ENCODE results near the gene PRPF38B. TPM values are rescaled to one million over a fixed set of nuclear protein-coding genes. Genes with fewer than 3 reads are reported as not detected.

PRPF38B gene
- total and polyA plus RNA-seq, 10 donors = 28.7 to 84.8 (median 55.8) TPM

GRCh38 chr1:108669679-108670078 is 22.4 kb upstream of the PRPF38B start:
- no peak for DNase-seq
- Histone ChIP-seq H3K4me3 (no peak overlapping the region), H3K27me3 (replicated peaks in 1 of 7) (no peaks in the 10 kb centered on the region), H3K36me3 (no peaks in the 10 kb centered on the region), H3K4me1 (no peaks in the 10 kb centered on the region), H3K27ac (no peak overlapping the region), H3K9me3 (no peaks in the 10 kb centered on the region)
- intact Hi-C loops (cut with DNase I; ENCODE audit: low total_unique reads) = no loop called here
- TF ChIP-seq, protein P1, sequence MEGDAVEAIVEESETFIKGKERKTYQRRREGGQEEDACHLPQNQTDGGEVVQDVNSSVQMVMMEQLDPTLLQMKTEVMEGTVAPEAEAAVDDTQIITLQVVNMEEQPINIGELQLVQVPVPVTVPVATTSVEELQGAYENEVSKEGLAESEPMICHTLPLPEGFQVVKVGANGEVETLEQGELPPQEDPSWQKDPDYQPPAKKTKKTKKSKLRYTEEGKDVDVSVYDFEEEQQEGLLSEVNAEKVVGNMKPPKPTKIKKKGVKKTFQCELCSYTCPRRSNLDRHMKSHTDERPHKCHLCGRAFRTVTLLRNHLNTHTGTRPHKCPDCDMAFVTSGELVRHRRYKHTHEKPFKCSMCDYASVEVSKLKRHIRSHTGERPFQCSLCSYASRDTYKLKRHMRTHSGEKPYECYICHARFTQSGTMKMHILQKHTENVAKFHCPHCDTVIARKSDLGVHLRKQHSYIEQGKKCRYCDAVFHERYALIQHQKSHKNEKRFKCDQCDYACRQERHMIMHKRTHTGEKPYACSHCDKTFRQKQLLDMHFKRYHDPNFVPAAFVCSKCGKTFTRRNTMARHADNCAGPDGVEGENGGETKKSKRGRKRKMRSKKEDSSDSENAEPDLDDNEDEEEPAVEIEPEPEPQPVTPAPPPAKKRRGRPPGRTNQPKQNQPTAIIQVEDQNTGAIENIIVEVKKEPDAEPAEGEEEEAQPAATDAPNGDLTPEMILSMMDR (IDR thresholded peaks at IDR 0.05 in 8 of 11, conservative IDR thresholded peaks at IDR 0.05 in 3 of 11) = no peak
- no peak for TF ChIP-seq POLR2AphosphoS5 (IDR thresholded peaks at IDR 0.05)
- TF ChIP-seq POLR2A (IDR thresholded peaks at IDR 0.05) = no peak
- 69 to 84% (median 70%) methylated on average over 7 of the region's 7 CpGs for WGBS, 5 donors

GRCh38 chr1:108670131-108670773 is 21.9 kb upstream of the PRPF38B start:
- H3K9me3 ChIP-seq = no peaks in the 10 kb centered on the region
- TF ChIP-seq POLR2A (IDR thresholded peaks at IDR 0.05) (no peak), POLR2AphosphoS5 (IDR thresholded peaks at IDR 0.05) (no peak)
- TF ChIP-seq, protein P1 (IDR thresholded peaks at IDR 0.05 in 8 of 11, conservative IDR thresholded peaks at IDR 0.05 in 3 of 11) = no peak
- H3K27me3 ChIP-seq (replicated peaks in 1 of 7) = no peaks in the 10 kb centered on the region
- intact Hi-C loops (cut with DNase I; ENCODE audit: low total_unique reads) = no loop called here
- WGBS, 5 donors = 73 to 88% (median 76%) methylated on average over 5 of the region's 5 CpGs
- H3K27ac ChIP-seq = peak overlapping the region in 1 of 8 donors; percentile 4
- H3K4me3 ChIP-seq = no peak overlapping the region
- no peak for DNase-seq
- H3K4me1 ChIP-seq = no peaks in the 10 kb centered on the region
- no peaks in the 10 kb centered on the region for H3K36me3 ChIP-seq

DNA sequence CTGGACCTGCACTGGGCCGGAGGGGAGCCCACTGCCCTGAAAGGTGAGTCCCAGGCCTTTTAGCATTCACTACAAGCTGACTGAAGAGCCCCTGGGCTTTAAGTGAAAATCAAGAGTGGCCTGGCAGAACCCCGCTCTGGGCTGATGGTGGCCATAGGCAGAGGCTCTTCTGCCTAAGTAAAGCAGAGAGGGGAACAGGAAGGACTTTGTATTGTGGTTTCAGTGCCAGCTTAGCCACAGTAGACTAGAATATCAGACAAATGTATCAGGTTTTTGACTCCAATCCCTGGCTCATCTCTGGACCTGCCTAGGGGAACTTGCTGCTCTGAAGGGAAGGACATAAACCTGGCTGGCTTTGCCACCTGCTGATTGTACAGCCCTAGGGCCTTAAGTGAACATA is 21.0 kb upstream of the PRPF38B start:
- H3K4me1 ChIP-seq = no peaks in the 10 kb centered on the region
- no peaks in the 10 kb centered on the region for H3K27me3 ChIP-seq (replicated peaks in 1 of 7)
- intact Hi-C loops (cut with DNase I; ENCODE audit: low total_unique reads) = no loop called here
- no peak for TF ChIP-seq POLR2AphosphoS5 (IDR thresholded peaks at IDR 0.05)
- TF ChIP-seq, protein P1 (IDR thresholded peaks at IDR 0.05 in 8 of 11, conservative IDR thresholded peaks at IDR 0.05 in 3 of 11) = no peak
- no peak for TF ChIP-seq POLR2A (IDR thresholded peaks at IDR 0.05)
- 89 to 96% (median 93%) methylated on average over 2 of the region's 2 CpGs for WGBS, 5 donors
- no peak overlapping the region for H3K27ac ChIP-seq
- no peak for DNase-seq
- no peaks in the 10 kb centered on the region for H3K36me3 ChIP-seq
- H3K4me3 ChIP-seq = no peak overlapping the region
- no peaks in the 10 kb centered on the region for H3K9me3 ChIP-seq

DNA sequence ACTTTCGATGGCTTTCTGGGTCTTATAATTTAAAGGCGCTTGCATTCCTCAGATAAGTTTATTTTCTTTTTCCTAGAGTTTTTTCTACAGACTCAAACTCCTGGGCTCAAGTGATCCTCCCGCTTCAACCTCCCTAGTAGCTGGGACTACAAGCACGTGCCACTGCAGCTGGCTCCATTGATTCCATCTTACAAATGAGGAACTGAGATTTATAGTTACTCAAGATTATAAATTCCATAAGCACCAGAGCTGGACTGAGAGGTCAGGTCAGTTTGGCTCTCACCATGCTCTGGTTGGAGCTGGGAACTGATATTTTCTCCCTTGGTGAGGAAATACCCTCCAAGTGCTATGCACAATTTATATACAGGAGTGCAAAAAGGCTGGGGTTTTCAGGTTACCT is 13.4 kb upstream of the PRPF38B start:
- Histone ChIP-seq H3K36me3 (no peaks in the 10 kb centered on the region), H3K4me3 (no peak overlapping the region), H3K4me1 (peaks cover 0 to 12% (median 10%) of the 10 kb centered on the region in 6 donors), H3K9me3 (no peaks in the 10 kb centered on the region), H3K27ac (no peak overlapping the region), H3K27me3 (replicated peaks in 1 of 7) (no peaks in the 10 kb centered on the region)
- 82 to 90% (median 85%) methylated on average over 4 of the region's 4 CpGs for WGBS, 5 donors
- no peak for TF ChIP-seq POLR2A (IDR thresholded peaks at IDR 0.05)
- no peak for TF ChIP-seq POLR2AphosphoS5 (IDR thresholded peaks at IDR 0.05)
- TF ChIP-seq, protein P1 (IDR thresholded peaks at IDR 0.05 in 8 of 11, conservative IDR thresholded peaks at IDR 0.05 in 3 of 11) = no peak
- no peak for DNase-seq
- intact Hi-C loops (cut with DNase I; ENCODE audit: low total_unique reads) = no loop called here
